ENCODE measurements around the gene CNOT4. TPM values are rescaled to one million over a fixed set of nuclear protein-coding genes. Genes with fewer than 3 reads are reported as not detected.

Gene CNOT4
- total RNA-seq, 1 experiment from 2014 or later = 14.6 TPM

DNA sequence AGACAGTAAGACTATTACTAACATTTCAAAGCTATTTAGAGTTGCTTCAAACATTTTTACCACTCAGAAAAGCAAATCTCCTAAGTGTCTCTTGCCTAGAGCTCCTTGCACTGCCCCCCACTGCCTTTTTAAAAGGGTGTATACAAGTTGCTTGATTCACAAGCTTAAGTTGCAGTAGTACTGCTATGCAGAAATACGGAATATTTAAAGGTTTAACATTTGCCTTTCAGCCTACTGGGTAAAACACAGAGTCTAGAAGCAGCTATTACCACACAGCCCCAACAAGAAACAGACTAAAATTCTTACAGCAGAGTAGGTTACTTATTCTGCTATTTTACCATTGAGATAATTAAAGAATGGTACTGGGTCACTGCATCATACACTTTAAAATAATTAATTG is 128.5 kb downstream of the CNOT4 start (continued):
- TF ChIP-seq, protein P1, sequence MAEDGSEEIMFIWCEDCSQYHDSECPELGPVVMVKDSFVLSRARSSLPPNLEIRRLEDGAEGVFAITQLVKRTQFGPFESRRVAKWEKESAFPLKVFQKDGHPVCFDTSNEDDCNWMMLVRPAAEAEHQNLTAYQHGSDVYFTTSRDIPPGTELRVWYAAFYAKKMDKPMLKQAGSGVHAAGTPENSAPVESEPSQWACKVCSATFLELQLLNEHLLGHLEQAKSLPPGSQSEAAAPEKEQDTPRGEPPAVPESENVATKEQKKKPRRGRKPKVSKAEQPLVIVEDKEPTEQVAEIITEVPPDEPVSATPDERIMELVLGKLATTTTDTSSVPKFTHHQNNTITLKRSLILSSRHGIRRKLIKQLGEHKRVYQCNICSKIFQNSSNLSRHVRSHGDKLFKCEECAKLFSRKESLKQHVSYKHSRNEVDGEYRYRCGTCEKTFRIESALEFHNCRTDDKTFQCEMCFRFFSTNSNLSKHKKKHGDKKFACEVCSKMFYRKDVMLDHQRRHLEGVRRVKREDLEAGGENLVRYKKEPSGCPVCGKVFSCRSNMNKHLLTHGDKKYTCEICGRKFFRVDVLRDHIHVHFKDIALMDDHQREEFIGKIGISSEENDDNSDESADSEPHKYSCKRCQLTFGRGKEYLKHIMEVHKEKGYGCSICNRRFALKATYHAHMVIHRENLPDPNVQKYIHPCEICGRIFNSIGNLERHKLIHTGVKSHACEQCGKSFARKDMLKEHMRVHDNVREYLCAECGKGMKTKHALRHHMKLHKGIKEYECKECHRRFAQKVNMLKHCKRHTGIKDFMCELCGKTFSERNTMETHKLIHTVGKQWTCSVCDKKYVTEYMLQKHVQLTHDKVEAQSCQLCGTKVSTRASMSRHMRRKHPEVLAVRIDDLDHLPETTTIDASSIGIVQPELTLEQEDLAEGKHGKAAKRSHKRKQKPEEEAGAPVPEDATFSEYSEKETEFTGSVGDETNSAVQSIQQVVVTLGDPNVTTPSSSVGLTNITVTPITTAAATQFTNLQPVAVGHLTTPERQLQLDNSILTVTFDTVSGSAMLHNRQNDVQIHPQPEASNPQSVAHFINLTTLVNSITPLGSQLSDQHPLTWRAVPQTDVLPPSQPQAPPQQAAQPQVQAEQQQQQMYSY (CRISPR knock-in tag; IDR thresholded peaks at IDR 0.05) = no peak
- TF ChIP-seq, protein P2, sequence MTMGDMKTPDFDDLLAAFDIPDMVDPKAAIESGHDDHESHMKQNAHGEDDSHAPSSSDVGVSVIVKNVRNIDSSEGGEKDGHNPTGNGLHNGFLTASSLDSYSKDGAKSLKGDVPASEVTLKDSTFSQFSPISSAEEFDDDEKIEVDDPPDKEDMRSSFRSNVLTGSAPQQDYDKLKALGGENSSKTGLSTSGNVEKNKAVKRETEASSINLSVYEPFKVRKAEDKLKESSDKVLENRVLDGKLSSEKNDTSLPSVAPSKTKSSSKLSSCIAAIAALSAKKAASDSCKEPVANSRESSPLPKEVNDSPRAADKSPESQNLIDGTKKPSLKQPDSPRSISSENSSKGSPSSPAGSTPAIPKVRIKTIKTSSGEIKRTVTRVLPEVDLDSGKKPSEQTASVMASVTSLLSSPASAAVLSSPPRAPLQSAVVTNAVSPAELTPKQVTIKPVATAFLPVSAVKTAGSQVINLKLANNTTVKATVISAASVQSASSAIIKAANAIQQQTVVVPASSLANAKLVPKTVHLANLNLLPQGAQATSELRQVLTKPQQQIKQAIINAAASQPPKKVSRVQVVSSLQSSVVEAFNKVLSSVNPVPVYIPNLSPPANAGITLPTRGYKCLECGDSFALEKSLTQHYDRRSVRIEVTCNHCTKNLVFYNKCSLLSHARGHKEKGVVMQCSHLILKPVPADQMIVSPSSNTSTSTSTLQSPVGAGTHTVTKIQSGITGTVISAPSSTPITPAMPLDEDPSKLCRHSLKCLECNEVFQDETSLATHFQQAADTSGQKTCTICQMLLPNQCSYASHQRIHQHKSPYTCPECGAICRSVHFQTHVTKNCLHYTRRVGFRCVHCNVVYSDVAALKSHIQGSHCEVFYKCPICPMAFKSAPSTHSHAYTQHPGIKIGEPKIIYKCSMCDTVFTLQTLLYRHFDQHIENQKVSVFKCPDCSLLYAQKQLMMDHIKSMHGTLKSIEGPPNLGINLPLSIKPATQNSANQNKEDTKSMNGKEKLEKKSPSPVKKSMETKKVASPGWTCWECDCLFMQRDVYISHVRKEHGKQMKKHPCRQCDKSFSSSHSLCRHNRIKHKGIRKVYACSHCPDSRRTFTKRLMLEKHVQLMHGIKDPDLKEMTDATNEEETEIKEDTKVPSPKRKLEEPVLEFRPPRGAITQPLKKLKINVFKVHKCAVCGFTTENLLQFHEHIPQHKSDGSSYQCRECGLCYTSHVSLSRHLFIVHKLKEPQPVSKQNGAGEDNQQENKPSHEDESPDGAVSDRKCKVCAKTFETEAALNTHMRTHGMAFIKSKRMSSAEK (CRISPR knock-in tag; IDR thresholded peaks at IDR 0.05; ENCODE audit: borderline replicate concordance) = no peak
- TF ChIP-seq, protein P3, sequence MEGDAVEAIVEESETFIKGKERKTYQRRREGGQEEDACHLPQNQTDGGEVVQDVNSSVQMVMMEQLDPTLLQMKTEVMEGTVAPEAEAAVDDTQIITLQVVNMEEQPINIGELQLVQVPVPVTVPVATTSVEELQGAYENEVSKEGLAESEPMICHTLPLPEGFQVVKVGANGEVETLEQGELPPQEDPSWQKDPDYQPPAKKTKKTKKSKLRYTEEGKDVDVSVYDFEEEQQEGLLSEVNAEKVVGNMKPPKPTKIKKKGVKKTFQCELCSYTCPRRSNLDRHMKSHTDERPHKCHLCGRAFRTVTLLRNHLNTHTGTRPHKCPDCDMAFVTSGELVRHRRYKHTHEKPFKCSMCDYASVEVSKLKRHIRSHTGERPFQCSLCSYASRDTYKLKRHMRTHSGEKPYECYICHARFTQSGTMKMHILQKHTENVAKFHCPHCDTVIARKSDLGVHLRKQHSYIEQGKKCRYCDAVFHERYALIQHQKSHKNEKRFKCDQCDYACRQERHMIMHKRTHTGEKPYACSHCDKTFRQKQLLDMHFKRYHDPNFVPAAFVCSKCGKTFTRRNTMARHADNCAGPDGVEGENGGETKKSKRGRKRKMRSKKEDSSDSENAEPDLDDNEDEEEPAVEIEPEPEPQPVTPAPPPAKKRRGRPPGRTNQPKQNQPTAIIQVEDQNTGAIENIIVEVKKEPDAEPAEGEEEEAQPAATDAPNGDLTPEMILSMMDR (IDR thresholded peaks at IDR 0.05) = no peak
- TF ChIP-seq, protein P4, sequence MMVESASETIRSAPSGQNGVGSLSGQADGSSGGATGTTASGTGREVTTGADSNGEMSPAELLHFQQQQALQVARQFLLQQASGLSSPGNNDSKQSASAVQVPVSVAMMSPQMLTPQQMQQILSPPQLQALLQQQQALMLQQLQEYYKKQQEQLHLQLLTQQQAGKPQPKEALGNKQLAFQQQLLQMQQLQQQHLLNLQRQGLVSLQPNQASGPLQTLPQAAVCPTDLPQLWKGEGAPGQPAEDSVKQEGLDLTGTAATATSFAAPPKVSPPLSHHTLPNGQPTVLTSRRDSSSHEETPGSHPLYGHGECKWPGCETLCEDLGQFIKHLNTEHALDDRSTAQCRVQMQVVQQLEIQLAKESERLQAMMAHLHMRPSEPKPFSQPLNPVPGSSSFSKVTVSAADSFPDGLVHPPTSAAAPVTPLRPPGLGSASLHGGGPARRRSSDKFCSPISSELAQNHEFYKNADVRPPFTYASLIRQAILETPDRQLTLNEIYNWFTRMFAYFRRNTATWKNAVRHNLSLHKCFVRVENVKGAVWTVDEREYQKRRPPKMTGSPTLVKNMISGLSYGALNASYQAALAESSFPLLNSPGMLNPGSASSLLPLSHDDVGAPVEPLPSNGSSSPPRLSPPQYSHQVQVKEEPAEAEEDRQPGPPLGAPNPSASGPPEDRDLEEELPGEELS (CRISPR knock-in tag; IDR thresholded peaks at IDR 0.05) = no peak

DNA sequence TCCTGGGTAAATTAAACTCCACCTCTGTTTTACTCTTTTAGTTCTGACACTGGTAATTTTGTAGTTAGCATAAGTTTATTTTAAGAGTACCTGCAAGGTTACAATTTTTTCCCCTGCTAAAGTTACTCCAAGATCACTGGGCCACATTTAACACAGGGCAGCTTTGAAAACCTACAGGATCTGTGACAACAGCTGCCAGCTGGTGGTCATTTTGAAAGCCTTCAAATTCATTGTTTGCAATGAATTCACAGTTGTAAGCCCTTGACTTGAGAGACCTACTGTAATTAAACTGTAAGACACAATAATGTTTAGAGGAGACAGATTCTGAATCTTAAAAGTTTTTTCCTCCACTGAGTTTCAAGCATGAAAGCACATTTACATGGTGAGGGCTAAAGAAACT is 129.6 kb downstream of the CNOT4 start:
- Mint-ChIP-seq H3K27ac (no peak overlapping the region), H3K36me3 (no peaks in the 10 kb centered on the region), H3K9me3 (no peaks in the 10 kb centered on the region), H3K4me3 (no peak overlapping the region), H3K27me3 (ENCODE audit: low read depth) (no peaks in the 10 kb centered on the region), H3K4me1 (peaks cover 20% of the 10 kb centered on the region)
- CTCF ChIA-PET = interaction anchor here (1.9 to 3.1 kb wide), 2 partner anchors 17 to 106 kb away, joined by 9 to 18 read pairs; no protein-coding TSS in a partner anchor
- DNase-seq (ENCODE audit: low spot score) = no peak
- ATAC-seq = peak; percentile 60
- POLR2A ChIA-PET = no interaction called here
- no peak for TF ChIP-seq ZNF232 (CRISPR knock-in tag; IDR thresholded peaks at IDR 0.05)
- TF ChIP-seq, protein P5, sequence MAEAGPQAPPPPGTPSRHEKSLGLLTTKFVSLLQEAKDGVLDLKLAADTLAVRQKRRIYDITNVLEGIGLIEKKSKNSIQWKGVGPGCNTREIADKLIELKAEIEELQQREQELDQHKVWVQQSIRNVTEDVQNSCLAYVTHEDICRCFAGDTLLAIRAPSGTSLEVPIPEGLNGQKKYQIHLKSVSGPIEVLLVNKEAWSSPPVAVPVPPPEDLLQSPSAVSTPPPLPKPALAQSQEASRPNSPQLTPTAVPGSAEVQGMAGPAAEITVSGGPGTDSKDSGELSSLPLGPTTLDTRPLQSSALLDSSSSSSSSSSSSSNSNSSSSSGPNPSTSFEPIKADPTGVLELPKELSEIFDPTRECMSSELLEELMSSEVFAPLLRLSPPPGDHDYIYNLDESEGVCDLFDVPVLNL (CRISPR knock-in tag; IDR thresholded peaks at IDR 0.05; ENCODE audit: borderline replicate concordance, low read depth) = no peak
- TF ChIP-seq, protein P6, sequence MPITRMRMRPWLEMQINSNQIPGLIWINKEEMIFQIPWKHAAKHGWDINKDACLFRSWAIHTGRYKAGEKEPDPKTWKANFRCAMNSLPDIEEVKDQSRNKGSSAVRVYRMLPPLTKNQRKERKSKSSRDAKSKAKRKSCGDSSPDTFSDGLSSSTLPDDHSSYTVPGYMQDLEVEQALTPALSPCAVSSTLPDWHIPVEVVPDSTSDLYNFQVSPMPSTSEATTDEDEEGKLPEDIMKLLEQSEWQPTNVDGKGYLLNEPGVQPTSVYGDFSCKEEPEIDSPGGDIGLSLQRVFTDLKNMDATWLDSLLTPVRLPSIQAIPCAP (CRISPR knock-in tag; IDR thresholded peaks at IDR 0.05) = no peak
- TF ChIP-seq SOX15 (CRISPR knock-in tag; IDR thresholded peaks at IDR 0.05) = no peak
- TF ChIP-seq CREB1 (CRISPR knock-in tag; IDR thresholded peaks at IDR 0.05) = no peak
- TF ChIP-seq NFYB (CRISPR knock-in tag; conservative IDR thresholded peaks at IDR 0.05; ENCODE audit: low read depth) = no peak
- no peak for TF ChIP-seq OVOL2 (CRISPR knock-in tag; IDR thresholded peaks at IDR 0.05; ENCODE audit: borderline replicate concordance)
- TF ChIP-seq, protein P2 (CRISPR knock-in tag; IDR thresholded peaks at IDR 0.05; ENCODE audit: borderline replicate concordance) = no peak
- TF ChIP-seq FOXK1 (CRISPR knock-in tag; IDR thresholded peaks at IDR 0.05) = no peak
- TF ChIP-seq ZNF416 (CRISPR knock-in tag; IDR thresholded peaks at IDR 0.05) = no peak
- TF ChIP-seq SMAD4 (CRISPR knock-in tag; IDR thresholded peaks at IDR 0.05) = no peak
- TF ChIP-seq, protein P7, sequence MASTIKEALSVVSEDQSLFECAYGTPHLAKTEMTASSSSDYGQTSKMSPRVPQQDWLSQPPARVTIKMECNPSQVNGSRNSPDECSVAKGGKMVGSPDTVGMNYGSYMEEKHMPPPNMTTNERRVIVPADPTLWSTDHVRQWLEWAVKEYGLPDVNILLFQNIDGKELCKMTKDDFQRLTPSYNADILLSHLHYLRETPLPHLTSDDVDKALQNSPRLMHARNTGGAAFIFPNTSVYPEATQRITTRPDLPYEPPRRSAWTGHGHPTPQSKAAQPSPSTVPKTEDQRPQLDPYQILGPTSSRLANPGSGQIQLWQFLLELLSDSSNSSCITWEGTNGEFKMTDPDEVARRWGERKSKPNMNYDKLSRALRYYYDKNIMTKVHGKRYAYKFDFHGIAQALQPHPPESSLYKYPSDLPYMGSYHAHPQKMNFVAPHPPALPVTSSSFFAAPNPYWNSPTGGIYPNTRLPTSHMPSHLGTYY (CRISPR knock-in tag; IDR thresholded peaks at IDR 0.05) = no peak
- TF ChIP-seq ZNF138 (CRISPR knock-in tag; conservative IDR thresholded peaks at IDR 0.05) = no peak

All from WTC11 (cell line).